ENCODE measurements around the gene DYSF.

DYSF gene

DNA sequence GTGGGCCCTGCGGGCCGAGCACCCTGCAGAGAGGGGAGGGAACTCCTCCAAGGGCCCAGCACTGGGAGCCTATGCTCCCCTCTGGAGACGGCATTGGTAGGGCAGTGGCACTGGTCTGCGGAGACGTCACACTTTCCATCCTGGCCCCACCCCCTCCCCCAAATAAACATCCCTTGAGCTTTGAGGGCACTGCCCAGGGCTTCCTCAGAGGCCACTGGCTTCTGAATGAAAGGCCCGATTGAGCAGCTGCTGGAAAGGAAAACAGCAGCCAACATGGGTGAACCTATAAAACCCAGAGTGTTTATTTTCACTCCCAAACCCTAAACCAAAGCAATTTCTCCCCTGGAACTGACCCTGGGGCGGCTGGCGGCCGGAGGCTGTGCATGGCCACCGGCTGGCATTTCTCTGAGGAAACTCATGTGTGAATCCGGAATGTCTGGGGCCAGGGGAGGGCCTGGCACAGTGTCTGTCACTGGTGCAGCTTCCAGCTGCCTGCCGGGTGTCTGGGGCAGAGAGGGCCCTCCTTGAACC is 138.9 kb downstream of the DYSF start:
- peak overlapping the region; percentile 57 for H3K27ac Mint-ChIP-seq
- peaks cover 8% of the 10 kb centered on the region for H3K27me3 Mint-ChIP-seq (ENCODE audit: low read depth, poor library complexity)
- TF ChIP-seq CTCF (IDR thresholded peaks at IDR 0.05) = no peak
- no peaks in the 10 kb centered on the region for H3K9me3 Mint-ChIP-seq
- H3K36me3 Mint-ChIP-seq (ENCODE audit: low read depth) = no peaks in the 10 kb centered on the region
- H3K4me3 Mint-ChIP-seq = no peak overlapping the region
- H3K4me1 Mint-ChIP-seq = peaks cover 72% of the 10 kb centered on the region
- peak; percentile 28 for DNase-seq

GRCh38 chr2:71595569-71595968 is 142.2 kb downstream of the DYSF start:
- Mint-ChIP-seq H3K27ac (no peak overlapping the region), H3K9me3 (no peaks in the 10 kb centered on the region)

GRCh38 chr2:71596011-71596410 is 142.7 kb downstream of the DYSF start:
- peaks cover 58% of the 10 kb centered on the region for H3K4me1 Mint-ChIP-seq
- H3K9me3 Mint-ChIP-seq = no peaks in the 10 kb centered on the region
- no peak overlapping the region for H3K4me3 Mint-ChIP-seq

More at GRCh38 chr2:71595569-71595968, 142.2 kb downstream of the DYSF start:
- no peak for TF ChIP-seq CTCF (IDR thresholded peaks at IDR 0.05)
- DNase-seq = no peak
- no peaks in the 10 kb centered on the region for H3K36me3 Mint-ChIP-seq (ENCODE audit: low read depth)
- peaks cover 58% of the 10 kb centered on the region for H3K4me1 Mint-ChIP-seq
- H3K4me3 Mint-ChIP-seq = no peak overlapping the region
- H3K27me3 Mint-ChIP-seq (ENCODE audit: low read depth, poor library complexity) = peaks cover 15% of the 10 kb centered on the region

GRCh38 chr2:71597756-71598155 is 144.4 kb downstream of the DYSF start:
- Mint-ChIP-seq H3K36me3 (ENCODE audit: low read depth) (no peaks in the 10 kb centered on the region), H3K4me1 (peaks cover 42% of the 10 kb centered on the region), H3K27ac (no peak overlapping the region), H3K9me3 (no peaks in the 10 kb centered on the region), H3K4me3 (no peak overlapping the region), H3K27me3 (ENCODE audit: low read depth, poor library complexity) (peaks cover 29% of the 10 kb centered on the region)
- no peak for TF ChIP-seq CTCF (IDR thresholded peaks at IDR 0.05)
- DNase-seq = no peak

More at GRCh38 chr2:71596011-71596410, 142.7 kb downstream of the DYSF start:
- TF ChIP-seq CTCF (IDR thresholded peaks at IDR 0.05) = no peak
- Mint-ChIP-seq H3K27ac (no peak overlapping the region), H3K36me3 (ENCODE audit: low read depth) (no peaks in the 10 kb centered on the region), H3K27me3 (ENCODE audit: low read depth, poor library complexity) (peaks cover 19% of the 10 kb centered on the region)
- no peak for DNase-seq

DNA sequence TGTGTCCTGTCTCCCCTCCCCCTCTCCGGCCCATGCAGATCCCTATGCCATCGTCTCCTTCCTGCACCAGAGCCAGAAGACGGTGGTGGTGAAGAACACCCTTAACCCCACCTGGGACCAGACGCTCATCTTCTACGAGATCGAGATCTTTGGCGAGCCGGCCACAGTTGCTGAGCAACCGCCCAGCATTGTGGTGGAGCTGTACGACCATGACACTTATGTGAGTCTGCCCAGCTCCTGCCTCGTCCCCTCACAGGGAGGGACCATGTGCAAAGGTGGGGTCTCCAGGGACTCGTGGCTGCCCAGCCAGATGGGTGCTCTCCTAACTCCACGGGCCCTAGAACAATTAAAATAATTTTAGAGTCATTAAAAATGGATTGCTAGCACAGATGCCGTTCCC is 145.2 kb downstream of the DYSF start:
- no peaks in the 10 kb centered on the region for H3K36me3 Mint-ChIP-seq (ENCODE audit: low read depth)
- peaks cover 46% of the 10 kb centered on the region for H3K4me1 Mint-ChIP-seq
- H3K4me3 Mint-ChIP-seq = no peak overlapping the region

More for the DNA sequence above, 145.2 kb downstream of the DYSF start:
- TF ChIP-seq CTCF (IDR thresholded peaks at IDR 0.05) = no peak
- no peaks in the 10 kb centered on the region for H3K9me3 Mint-ChIP-seq
- no peak for DNase-seq
- H3K27me3 Mint-ChIP-seq (ENCODE audit: low read depth, poor library complexity) = peaks cover 35% of the 10 kb centered on the region
- H3K27ac Mint-ChIP-seq = no peak overlapping the region
